Omental fat pad (tissue), 4 donors: ENCODE data around the gene PAQR9. TPM values are rescaled to one million over a fixed set of nuclear protein-coding genes. Genes with fewer than 3 reads are reported as not detected.

Experiments used
- ATAC-seq: fragments of 150-250 bp; one replicate; pipeline ENCODE4 v1.9.1; 2016; ENCODE audit warnings: mild to moderate bottlenecking, moderate library complexity; ENCODE audit not compliant: low FRiP score
- DNase-seq: peaks from one replicate; pipeline ENCODE4 v3.0.0-alpha.2; 2019; ENCODE audit warnings: low spot score
- total RNA-seq, 4 donors: library from RNA; depleted of rRNA; stranded (reverse); fragments of >200 nt; gene quantifications; one replicate each; pipeline ENCODE4 v1.1.0, GENCODE V29; 2016
- TF ChIP-seq, protein P1 (sequence below), 3 donors: fragments of 450-650 bp; IDR thresholded peaks; one replicate each; pipeline ENCODE4 v1.5.1; 2016 to 2017; ENCODE audit warnings: antibody characterized with exemption in 3 of 3, mild to moderate bottlenecking in 3 of 3, moderate library complexity in 2 of 3

The PAQR9 gene
- total RNA-seq, 4 donors from 2014 or later: 0.93 to 1.8 TPM; not detected in 2

DNA sequence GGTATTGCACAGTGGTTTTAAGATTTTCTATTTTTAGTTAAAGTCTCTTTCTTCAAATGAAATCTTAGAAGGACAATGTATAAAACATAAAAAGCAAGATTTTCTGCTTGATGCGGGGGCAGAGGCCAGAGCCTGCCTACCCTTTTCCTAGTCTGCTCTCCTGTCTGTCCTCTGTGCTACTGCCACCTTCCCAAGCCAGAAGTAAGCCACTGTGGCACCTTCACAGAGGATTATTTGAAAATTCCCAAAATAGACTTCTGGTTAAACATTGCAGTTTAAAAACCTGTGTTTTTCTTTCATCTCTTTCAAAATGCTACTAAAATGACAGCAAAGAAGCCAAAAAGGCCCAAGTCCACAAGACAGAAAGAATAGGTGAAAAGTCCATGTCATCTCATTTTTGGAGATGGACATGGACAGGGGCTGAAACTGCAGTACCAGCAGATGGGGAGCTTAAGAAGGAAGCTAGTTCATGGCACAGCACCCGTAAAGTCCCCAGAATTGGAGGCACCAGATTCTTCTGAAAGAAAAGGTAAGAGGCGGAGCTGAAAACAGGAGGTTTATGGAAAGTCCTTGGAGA lies 37.0 kb downstream of the PAQR9 start:
- TF ChIP-seq, protein P1, sequence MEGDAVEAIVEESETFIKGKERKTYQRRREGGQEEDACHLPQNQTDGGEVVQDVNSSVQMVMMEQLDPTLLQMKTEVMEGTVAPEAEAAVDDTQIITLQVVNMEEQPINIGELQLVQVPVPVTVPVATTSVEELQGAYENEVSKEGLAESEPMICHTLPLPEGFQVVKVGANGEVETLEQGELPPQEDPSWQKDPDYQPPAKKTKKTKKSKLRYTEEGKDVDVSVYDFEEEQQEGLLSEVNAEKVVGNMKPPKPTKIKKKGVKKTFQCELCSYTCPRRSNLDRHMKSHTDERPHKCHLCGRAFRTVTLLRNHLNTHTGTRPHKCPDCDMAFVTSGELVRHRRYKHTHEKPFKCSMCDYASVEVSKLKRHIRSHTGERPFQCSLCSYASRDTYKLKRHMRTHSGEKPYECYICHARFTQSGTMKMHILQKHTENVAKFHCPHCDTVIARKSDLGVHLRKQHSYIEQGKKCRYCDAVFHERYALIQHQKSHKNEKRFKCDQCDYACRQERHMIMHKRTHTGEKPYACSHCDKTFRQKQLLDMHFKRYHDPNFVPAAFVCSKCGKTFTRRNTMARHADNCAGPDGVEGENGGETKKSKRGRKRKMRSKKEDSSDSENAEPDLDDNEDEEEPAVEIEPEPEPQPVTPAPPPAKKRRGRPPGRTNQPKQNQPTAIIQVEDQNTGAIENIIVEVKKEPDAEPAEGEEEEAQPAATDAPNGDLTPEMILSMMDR (IDR thresholded peaks at IDR 0.05): no peak
- ATAC-seq (no peak), DNase-seq (no peak)

DNA sequence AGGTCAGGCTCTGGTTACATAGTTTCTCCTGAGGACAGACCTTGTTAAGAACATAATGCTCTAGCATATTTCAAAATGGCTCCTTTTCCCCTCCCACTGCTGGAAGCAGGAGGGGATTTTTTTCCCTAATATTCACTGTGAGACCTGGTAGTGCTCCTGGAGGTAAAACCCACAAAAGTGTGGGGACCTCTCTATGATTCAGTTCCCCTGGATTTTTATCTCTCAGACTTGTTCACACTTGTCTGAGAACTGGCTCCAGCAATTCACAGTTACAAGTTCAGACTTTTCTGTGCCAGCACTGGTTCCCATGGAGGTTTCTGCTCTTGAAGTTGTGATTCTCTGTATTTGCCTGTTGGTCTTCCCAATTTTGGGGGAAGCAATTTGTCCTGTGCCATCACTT lies 38.3 kb downstream of the PAQR9 start:
- DNase-seq (no peak), ATAC-seq (no peak)
- TF ChIP-seq, protein P1 (IDR thresholded peaks at IDR 0.05): no peak

DNA sequence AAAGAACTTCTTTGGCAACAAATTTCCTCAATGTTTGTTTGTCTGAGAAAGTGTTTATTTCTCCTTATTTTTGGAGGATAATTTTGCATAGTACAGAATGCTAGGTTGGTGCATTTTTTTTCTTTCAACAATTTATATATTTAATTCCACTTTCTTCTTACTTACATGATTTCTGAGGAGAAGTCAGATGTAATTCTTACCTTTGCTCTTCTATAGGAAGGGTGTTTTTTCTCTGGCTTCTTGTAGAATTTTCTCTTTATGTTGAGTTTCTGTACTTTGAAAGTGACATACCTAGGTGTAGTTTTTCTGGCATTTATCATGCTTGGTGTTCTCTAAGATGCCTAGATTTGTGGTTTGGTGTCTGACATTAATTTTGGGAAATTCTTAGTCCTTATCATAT lies 39.8 kb downstream of the PAQR9 start:
- no peak for ATAC-seq
- TF ChIP-seq, protein P1 (IDR thresholded peaks at IDR 0.05): no peak
- DNase-seq: no peak

DNA sequence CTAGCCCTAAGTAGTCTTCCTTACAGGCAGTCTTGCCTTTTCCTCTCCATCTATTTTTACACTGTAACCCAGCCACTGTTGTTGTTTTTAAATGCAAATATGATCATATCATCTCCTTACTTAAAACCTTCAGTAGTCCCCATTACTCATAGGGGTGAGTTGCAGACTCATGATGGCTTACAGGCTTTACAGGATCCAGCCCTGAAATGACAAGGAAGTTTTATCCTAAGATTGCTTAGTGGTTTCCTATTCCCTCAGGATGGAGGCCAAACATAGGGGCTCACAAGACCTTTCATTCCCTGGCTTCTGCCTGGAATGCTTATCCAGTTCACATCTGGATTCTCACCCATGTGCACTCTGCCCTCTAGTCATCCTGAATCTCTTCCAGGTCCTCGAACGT lies 46.9 kb downstream of the PAQR9 start:
- TF ChIP-seq, protein P1 (IDR thresholded peaks at IDR 0.05): no peak
- ATAC-seq (no peak), DNase-seq (no peak)

DNA sequence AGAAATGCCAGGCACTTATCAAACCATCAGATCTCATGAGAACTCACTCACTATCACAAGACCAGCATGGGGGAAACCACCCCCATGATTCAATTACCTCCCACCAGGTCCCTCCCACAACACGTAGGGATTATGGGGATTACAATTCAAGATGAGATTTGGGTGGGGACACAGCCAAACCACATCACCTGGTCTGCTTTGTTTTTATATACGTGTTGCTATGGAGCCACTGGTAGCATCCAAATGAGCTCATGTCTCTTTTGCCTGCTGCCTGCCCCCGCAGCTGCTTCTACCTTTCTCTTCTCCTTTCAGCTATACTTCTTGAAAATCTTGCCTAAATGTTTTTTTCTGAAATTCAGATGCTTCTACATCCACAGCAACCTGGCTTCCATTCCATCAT lies 47.8 kb downstream of the PAQR9 start:
- ATAC-seq (no peak), DNase-seq (no peak)
- TF ChIP-seq, protein P1 (IDR thresholded peaks at IDR 0.05): no peak

DNA sequence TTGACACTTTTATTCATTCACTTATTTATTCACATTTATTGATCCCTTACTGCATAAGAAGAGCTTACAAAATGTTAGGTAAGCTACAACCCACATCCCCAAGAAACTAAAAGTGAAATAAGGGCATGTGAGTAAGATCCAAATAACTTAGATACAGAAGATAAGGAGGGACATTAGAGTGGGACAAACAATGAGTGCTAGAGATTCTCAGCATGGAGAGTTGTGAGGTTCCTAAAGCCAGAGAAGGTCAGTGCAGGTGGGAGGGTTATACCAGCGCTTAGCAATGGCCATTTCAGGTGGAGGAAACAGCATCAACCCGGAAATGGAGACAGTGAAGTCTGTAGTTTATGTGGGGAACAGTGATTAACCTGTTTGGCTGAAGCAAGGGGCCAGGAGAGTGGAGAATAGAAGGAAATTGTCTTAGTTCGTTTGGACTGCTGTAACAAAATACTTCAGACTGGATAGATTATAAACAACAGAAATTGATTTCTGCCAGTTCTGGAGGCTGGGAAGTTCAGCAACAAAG lies 49.1 kb downstream of the PAQR9 start:
- no peak for ATAC-seq
- TF ChIP-seq, protein P1 (IDR thresholded peaks at IDR 0.05): no peak
- no peak for DNase-seq

DNA sequence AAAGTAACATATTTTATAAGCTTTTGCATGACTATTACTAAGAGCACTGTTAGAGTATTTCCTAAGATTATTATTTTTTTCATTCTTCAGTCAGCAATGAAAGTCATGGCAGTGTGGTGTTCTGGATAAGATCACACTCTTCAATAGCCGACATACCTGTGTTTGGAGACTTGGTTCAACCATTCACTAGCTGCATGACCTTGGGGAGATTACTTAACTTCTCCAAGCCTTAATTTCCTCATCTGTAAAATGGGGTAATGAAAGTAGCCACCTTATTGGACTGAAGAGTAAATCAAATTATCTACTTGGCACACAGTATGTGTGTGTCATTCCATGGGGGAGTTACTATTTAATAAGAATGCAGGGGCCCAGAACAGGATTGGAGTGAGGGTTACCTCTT lies 50.0 kb downstream of the PAQR9 start:
- ATAC-seq: peak; percentile 61
- no peak for DNase-seq
- TF ChIP-seq, protein P1 (IDR thresholded peaks at IDR 0.05): no peak
